Measurements from ENCODE around the gene ITIH3. TPM values are rescaled to one million over a fixed set of nuclear protein-coding genes. Genes with fewer than 3 reads are reported as not detected.

The ITIH3 gene
- total RNA-seq, 1 experiment from 2014 or later: 0.67 TPM

- Histone ChIP-seq H3K27me3 (ENCODE audit: control insufficient read depth, insufficient read depth, low read length) (no peaks in the 10 kb centered on the region), H3K36me3 (ENCODE audit: control insufficient read depth, insufficient read depth, low read length) (no peaks in the 10 kb centered on the region), H3K9me3 (ENCODE audit: control insufficient read depth, insufficient read depth, low read depth, low read length) (no peaks in the 10 kb centered on the region), H3K4me1 (ENCODE audit: control insufficient read depth, insufficient read depth, low read length) (peaks cover 6% of the 10 kb centered on the region), H3K4me3 (ENCODE audit: low read depth in 2 of 2, low read length in 2 of 2) (no peak overlapping the region), H3K27ac (ENCODE audit: low read length) (no peak overlapping the region)
- ChIA-PET CTCF (no interaction called here), POLR2A (no interaction called here)
- TF ChIP-seq REST (IDR thresholded peaks at IDR 0.05; ENCODE audit: insufficient read depth in 1 of 2, low read depth in 2 of 2, low read length in 1 of 2) (no peak), POLR2AphosphoS5 (IDR thresholded peaks at IDR 0.05; ENCODE audit: low read depth, low read length) (no peak), SIN3A (IDR thresholded peaks at IDR 0.05; ENCODE audit: borderline replicate concordance, insufficient read depth, low read depth, low read length) (no peak), TCF7L2 (IDR thresholded peaks at IDR 0.05; ENCODE audit: low read depth, low read length) (no peak), CTCF (IDR thresholded peaks at IDR 0.05) (no peak)
- in situ Hi-C loops (cut with HindIII; ENCODE audit: low pct_unique_long_range_greater_than_20kb, low sequenced_read_pairs): no loop called here
- DNase-seq (ENCODE audit: low read depth, low spot score): no peak
- no peak for ATAC-seq
- intact Hi-C loops (cut with micrococcal nuclease; ENCODE audit: unreplicated experiment): loop anchor here (10.0 kb wide), 1 partner anchor 83 kb away; no protein-coding TSS in a partner anchor
- no TSS peak for BruUV-seq (replicated peaks)
These were observed 33.3 kb downstream of the ITIH3 start for GRCh38 chr3:52827866-52828376.

- intact Hi-C loops (cut with micrococcal nuclease; ENCODE audit: unreplicated experiment): loop anchor here (10.0 kb wide), 1 partner anchor 85 kb away; no protein-coding TSS in a partner anchor
- POLR2A ChIA-PET: no interaction called here
- Histone ChIP-seq H3K36me3 (ENCODE audit: control insufficient read depth, insufficient read depth, low read length) (no peaks in the 10 kb centered on the region), H3K27me3 (ENCODE audit: control insufficient read depth, insufficient read depth, low read length) (no peaks in the 10 kb centered on the region), H3K27ac (ENCODE audit: low read length) (no peak overlapping the region), H3K4me3 (ENCODE audit: low read depth in 2 of 2, low read length in 2 of 2) (no peak overlapping the region), H3K4me1 (ENCODE audit: control insufficient read depth, insufficient read depth, low read length) (peaks cover 6% of the 10 kb centered on the region), H3K9me3 (ENCODE audit: control insufficient read depth, insufficient read depth, low read depth, low read length) (no peaks in the 10 kb centered on the region)
- BruUV-seq (replicated peaks): no TSS peak
- DNase-seq (ENCODE audit: low read depth, low spot score): no peak
- CTCF ChIA-PET: no interaction called here
- in situ Hi-C loops (cut with HindIII; ENCODE audit: low pct_unique_long_range_greater_than_20kb, low sequenced_read_pairs): no loop called here
- ATAC-seq: no peak
- TF ChIP-seq CTCF (IDR thresholded peaks at IDR 0.05): no peak
- no peak for TF ChIP-seq TCF7L2 (IDR thresholded peaks at IDR 0.05; ENCODE audit: low read depth, low read length)
- TF ChIP-seq REST (IDR thresholded peaks at IDR 0.05; ENCODE audit: insufficient read depth in 1 of 2, low read depth in 2 of 2, low read length in 1 of 2): no peak
- TF ChIP-seq SIN3A (IDR thresholded peaks at IDR 0.05; ENCODE audit: borderline replicate concordance, insufficient read depth, low read depth, low read length): no peak
- no peak for TF ChIP-seq POLR2AphosphoS5 (IDR thresholded peaks at IDR 0.05; ENCODE audit: low read depth, low read length)
These were observed 34.9 kb downstream of the ITIH3 start for GRCh38 chr3:52829482-52829881.
